HEK293T (cell line): ENCODE results near the gene TTC1.

ENCODE experiments used
- BHLHE40 ChIP-seq: fragments of 450-650 bp; IDR thresholded peaks from 2 replicates; pipeline ENCODE4 v1.6.1; 2016; ENCODE audit warnings: mild to moderate bottlenecking, moderate library complexity, borderline replicate concordance
- FOXA1 ChIP-seq: fragments of 450-650 bp; IDR thresholded peaks from 2 replicates; pipeline ENCODE4 v1.6.1; 2016; ENCODE audit warnings: mild to moderate bottlenecking
- ZNF384 ChIP-seq: fragments of 450-650 bp; IDR thresholded peaks from 2 replicates; pipeline ENCODE4 v1.6.1; 2016

DNA sequence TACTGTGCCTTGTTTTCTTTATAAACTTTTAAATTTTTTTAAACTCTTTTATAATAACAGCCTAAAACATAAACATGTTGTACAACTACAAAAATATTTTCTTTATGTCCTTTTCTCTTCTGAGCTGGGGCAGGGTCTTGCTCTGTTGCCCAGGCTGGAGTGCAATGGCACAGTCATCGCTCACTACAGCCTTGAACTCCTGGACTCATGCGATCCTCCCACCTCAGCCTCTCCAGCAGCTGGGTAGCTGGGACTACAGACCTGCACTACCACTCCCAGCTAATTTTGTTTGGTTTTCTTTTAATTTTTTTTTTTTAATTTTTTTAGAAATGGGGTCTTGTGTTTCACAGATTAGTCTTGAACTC is 31.5 kb downstream of the TTC1 start:
- no peak for TF ChIP-seq BHLHE40
- no peak for TF ChIP-seq FOXA1
- no peak for TF ChIP-seq ZNF384
